GM19239 (cell line): Measurements from ENCODE around the gene BAX.
A peak's percentile ranks its signal among the peaks of the same experiment; 100 is the strongest.

Experiments used
- DNase-seq: peaks from one replicate; pipeline ENCODE4 v3.0.0; 2011; ENCODE audit warnings: low spot score; ENCODE audit not compliant: insufficient read length
- FAIRE-seq: peaks from 2 replicates; lab custom pipeline; 2011; peaks lifted over from hg19 to GRCh38; lab: Jason Lieb, UNC

The BAX gene

DNA sequence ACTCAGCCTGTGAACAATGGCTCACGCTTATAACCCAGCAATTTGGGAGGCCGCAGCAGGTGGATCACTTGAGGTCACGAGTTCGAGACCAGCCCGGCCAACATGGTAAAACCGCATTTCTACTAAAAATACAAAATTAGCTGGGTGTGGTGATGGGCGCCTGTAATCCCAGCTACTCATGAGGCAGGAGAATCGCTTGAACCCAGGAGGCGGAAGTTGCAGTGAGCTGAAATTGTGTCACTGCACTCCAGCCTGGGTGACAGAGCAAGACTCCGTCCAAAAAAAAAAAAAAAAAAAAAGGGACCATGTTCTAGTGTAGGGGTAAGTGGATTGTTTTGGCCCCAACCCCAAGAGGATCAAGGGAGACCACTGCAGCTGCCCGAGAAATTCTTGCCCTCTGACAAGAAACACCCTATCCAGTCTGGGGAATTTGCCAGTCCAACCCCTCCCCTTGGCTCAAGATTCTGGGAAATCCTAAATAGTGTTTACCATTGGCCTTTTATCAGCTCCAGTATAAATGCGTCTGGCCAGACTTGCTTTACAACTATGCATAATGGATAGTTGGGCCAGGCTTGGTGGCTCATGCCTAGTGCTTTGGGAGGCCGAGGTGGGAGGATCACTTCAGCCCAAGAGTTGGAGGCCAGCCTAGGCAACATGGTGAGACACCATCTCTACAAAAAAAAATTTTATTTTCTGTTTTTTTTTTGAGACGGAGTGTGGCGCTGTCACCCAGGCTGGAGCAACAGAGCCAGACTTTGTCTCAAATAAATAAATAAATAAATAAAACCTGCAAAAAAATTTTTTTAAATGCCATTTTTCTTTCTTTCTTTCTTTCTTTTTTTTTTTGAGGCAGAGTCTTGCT lies 26.3 kb upstream of the BAX start:
- no peak for DNase-seq
- no peak for FAIRE-seq

DNA sequence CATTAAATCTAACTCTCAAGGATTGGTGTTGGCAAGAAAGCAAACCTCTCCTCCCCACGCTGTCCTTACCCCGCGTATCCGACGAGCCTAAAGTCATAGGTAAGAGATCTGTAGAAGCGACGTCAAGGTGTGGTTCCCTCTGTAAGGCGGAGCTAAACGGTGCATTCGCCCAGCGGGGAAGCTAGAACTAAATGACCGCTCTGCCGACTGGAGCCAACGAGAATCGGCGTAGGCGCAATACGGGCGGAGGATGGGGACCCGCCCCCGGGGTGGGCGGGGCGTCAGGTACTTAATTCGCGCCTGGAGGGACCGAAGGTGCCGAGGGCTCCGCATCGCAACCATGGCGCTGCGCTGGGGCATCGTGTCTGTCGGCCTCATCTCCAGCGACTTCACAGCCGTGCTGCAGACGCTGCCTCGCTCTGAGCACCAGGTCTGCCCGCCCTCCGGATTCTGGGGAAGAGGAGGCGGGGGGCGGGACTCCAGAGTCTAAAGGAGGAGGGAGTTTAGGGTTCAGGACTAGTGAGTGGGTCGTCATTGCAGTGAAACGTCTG lies 21.2 kb upstream of the BAX start, which contains the start of gene DHDH:
TSS of gene DHDH (plus strand) at position 318 of the 551 bp plus-strand sequence. CDS start at position 341, 23 bp downstream.
- FAIRE-seq (peak; percentile 88), DNase-seq (peak; percentile 74)

DNA sequence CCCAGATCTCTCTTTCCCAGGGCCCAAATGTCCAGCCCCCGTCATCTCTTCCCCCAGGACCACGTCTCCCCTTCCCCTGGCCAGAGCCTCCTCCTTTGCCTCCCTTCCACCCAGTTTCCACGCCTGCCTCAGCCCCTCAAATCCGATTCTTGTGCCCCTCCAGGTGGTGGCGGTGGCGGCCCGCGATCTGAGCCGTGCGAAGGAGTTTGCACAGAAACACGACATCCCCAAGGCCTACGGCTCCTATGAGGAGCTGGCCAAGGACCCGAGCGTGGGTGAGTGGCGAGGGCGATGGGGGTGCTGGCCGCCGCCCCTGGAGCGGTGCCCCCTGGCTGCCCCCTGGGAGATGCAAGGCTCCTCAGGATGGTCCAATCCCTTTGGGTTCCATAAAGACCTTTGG lies 19.8 kb upstream of the BAX start:
- FAIRE-seq (no peak), DNase-seq (no peak)

DNA sequence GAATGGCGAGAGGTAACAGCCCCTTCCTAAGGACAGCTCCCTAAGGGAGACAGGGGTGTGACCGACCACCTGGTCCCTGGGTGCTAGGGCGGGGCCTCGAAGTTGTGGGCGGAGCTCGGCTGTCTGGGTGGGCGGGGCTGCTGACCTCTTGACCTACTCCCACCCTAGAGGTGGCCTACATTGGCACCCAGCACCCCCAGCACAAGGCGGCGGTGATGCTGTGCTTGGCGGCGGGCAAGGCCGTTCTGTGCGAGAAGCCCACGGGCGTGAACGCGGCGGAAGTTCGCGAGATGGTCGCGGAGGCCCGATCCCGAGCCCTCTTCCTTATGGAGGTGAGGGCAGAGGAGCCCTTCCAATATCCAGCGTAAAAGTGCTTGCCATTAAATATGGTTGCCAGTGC lies 18.8 kb upstream of the BAX start:
- no peak for FAIRE-seq
- no peak for DNase-seq

DNA sequence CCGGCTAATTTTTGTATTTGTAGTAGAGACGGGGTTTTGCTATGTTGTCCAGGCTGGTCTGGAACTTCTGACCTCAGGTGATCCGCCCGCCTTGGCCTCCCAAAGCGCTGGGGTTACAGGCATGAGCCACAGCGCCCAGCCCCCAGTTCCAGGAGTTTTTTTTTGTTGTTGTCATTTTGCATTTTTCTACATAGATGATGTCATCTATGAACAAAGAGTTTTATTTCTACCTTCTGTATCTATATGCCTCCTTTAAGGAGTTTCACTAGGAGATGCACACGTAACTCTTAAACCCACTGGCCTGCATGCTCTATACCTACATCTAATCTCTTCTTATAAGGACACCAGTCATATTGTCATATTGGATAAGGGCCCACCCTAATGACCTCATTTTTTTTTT lies 16.4 kb upstream of the BAX start:
- DNase-seq (no peak), FAIRE-seq (no peak)

DNA sequence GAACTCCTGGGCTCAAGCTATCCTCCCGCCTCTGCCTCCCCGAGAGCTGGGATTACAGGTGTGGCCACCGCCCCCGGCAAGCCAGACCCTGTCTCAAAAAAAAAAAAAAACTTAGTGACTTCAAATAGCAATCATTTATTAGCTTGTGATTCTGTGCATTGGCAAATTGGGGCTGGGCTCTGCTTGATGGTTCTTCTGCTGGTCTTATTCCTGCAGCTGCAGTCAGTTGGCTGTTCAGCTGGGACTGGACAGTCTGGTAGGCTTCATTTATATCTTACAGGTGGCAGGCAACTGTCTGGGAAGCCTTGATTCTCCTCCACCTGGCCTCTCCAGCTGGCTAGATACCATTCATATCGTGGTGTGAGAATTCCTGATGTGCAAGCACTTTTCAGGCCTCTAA lies 13.8 kb upstream of the BAX start:
- DNase-seq (no peak), FAIRE-seq (no peak)

DNA sequence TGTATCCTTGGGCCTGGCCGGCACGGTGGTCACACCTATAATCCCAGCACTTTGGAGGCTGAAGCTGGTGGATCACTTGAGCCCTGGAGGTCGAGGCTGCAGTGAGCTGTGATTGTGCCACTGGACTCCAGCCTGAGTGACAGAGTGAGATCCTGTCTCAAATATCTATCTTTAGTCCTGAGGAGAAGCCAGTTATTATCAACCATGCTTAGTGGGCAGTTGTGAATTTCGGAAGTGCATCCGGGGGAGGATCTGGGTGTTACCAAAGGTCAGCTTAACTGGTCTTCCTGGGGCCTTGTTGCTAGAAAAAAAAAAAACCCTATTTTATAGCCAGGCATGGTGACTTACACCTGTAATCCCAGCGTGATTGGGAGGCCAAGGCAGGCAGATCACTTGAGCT lies 11.6 kb upstream of the BAX start:
- DNase-seq: no peak
- no peak for FAIRE-seq

DNA sequence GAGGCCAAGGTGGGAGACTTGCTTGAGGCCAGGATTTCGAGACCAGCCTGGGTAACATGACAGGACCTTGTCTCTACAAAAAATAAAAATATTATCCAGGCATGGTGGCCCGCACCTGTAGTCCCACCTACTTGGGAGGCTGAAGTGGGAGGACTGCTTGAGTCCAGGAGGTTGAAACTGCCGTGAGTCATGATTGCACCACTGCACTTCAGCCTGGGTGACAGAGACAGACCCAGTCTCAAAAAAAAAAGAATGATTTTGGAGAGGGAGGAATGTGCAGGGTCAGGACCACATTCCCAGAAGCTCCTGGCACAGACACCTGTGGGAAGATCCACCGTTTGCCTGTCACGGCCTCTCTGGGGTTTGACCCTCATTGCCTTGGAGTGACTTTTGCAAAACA lies 9.3 kb upstream of the BAX start:
- DNase-seq (no peak), FAIRE-seq (no peak)

DNA sequence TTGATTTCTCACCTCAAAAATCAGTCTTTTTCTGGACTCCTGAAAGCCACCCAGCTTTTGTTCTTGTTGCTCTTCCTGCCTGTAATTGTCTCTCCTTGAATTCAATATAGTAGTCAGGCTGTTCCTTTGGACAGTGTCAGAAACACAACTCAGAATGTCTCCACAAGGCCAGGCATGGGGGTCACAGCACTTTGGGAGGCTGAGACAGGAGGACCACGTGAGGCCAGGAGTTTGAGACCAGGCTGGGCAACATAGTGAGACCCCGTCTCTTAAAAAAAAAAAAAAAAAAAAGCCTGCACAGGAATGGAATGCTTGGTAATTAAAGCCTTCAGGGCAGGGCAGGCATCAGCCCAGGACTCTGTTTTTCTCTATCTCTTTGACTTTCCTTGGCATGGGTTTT lies 8.9 kb upstream of the BAX start:
- DNase-seq (no peak), FAIRE-seq (no peak)

DNA sequence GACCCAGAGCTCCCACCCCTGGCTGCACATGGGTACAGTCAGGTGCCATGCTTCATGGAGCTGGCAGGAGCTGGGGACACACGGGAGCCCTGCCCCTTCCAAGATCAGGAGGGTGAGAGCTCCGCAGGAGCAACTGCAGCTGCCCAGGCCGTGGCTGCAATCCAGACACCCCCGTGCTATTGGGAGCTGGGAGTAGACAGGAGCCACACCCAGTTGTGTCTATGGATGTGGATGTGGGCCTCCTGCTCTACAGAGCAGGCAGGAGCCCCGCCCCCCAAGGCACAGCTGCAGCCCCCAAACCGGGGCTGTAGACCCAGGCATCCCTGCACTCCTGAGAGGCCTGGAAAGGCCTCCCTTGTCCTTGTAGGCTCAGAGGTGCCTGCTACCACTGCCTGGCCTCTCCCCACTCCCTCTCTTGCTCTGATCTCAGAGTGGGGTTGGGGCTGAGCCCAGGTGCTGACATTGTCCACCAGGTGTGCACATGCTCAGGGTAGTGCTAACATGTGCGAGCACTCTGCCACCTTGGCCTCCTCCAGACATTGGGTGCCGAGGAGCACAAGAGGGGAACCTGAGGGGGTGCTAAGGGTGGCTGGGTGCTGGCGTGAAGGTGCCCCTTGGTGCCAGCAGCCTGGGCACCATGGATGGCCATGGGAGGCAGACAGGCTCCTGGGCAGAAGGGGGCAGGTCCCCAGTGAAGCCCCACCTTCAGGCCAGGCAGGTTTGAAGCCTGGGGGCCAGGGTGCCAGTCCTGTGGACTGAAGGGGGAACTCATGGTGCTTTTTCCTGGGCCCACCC lies 8.0 kb upstream of the BAX start:
- FAIRE-seq (no peak), DNase-seq (no peak)

DNA sequence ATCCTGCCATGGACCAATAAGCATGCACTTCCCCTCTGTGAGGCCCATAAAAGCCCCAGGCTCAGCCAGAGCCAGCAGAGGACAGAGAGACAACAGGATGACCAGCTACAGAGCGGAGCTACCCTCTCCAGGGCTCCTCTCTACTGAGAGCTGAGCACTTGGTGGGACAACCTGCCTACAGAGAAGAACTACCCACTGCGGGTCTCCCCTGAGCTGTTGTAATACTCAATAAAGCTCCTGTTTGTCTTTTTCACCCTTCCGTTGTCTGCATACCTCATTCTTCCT lies 7.5 kb upstream of the BAX start:
- no peak for FAIRE-seq
- no peak for DNase-seq

DNA sequence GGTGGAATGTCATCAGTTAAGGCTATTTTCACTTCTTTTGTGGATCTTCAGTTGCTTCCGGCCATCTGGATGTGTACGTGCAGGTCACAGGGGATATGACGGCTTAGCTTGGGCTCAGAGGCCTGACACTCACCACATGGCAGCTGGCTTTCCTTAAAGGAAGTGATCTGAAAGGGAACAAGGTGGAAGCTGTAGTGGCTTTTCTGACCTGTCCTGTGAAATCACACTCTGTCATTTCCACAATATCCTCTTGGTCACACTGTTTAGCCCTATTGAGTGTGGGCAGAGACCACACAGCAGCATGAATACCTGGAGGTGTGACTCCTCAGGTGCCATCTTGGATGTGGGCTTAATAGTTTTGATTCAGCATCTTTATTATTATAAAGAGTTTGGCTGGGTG lies 4.5 kb upstream of the BAX start:
- no peak for FAIRE-seq

DNA sequence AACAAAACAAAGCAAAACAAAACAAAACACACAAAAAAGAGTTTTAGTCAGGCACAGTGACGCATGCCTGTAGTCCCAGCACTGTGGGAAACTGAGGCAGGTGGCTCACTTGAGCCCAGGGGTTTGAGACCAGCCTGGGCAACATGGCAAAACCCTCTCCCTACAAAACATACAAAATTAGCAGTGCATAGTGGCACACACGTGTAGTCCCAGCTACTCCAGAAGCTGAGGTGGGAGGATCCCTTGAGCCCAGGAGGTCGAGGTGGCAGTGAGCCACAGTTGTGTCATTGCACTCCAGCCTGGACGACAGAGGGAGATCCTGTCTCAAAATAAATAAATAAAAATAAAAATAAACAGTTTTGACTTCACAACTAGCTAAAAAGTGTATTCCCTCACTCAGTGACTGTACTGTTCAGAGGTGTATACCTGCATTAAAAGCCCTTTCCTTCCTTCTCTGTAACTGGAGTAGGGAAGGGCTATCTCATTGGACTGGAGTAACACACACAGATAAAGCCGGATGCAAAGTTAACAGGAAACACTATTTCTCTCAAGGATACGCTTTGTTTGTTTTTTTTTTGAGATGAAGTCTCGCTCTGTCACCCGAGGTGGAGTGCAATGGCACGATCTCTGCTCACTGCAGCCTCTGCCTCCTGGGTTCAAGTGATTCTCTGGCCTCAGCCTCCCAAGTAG lies 3.7 kb upstream of the BAX start:
- no peak for DNase-seq
- FAIRE-seq: no peak

More for the DNA sequence above, 4.5 kb upstream of the BAX start:
- no peak for DNase-seq

DNA sequence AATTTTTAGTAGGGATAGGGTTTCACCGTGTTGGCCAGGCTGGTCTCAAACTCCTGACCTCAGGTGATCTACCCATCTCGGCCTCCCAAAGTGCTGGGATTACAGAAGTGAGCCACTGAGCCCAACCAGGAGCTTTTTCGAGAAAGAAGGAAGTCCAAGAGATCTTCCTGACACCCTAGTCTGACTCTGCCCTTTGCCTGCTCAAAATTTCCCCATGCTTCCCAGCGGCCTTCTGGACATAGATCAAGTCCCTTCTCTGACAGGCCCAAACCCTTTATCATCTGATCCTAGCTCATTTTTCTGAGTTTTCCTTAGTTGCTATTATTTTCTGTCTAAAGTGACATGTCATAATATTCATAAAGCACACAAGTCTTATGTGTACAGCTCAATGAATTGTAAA lies 1.5 kb upstream of the BAX start:
- FAIRE-seq (no peak), DNase-seq (no peak)

DNA sequence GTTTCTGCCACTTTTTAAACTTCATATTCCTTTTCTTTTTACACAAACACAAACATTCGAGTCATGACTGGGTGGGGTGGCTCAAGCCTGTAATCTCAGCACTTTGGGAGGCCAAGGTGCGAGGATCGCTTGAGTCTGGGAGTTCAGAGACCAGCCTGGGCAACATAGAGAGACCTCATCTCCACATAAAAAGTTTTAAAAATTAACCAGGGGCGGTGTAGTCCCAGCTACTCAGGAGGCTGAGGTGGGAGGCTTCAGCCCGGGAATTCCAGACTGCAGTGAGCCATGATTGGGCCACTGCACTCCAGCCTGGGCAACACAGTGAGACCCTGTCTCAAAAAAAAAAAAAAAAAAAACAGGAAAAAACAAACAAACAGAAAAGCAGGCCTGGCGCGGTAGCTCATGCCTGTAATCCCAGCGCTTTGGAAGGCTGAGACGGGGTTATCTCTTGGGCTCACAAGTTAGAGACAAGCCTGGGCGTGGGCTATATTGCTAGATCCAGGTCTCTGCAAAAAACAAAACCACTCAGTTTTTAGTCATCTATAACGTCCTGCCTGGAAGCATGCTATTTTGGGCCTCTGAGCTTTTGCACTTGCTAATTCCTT lies 583 bp upstream of the BAX start:
- FAIRE-seq (no peak), DNase-seq (no peak)

DNA sequence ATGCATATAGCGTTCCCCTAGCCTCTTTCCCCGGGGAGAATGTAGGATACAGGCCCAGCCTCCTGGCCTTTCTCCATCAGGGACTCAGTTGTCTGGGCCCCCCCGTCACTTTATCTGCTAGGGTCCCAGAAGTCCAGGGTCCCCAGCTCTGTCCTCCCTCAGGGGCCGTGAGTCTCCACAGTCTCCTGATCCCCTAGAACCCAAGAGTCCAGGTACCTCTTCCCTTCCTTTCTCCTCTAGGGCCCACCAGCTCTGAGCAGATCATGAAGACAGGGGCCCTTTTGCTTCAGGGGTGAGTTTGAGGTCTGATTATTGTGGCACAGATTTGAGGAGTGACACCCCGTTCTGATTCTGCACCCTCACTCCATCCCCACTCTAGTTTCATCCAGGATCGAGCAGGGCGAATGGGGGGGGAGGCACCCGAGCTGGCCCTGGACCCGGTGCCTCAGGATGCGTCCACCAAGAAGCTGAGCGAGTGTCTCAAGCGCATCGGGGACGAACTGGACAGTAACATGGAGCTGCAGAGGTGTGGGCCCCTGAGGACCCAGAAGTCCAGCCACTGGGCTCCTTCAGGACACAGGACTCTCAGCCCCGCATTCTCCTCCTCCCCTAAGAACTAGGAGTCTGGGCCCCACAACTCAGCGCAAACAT lies 758 bp downstream of the BAX start:
- FAIRE-seq (peak; percentile 45), DNase-seq (no peak)

DNA sequence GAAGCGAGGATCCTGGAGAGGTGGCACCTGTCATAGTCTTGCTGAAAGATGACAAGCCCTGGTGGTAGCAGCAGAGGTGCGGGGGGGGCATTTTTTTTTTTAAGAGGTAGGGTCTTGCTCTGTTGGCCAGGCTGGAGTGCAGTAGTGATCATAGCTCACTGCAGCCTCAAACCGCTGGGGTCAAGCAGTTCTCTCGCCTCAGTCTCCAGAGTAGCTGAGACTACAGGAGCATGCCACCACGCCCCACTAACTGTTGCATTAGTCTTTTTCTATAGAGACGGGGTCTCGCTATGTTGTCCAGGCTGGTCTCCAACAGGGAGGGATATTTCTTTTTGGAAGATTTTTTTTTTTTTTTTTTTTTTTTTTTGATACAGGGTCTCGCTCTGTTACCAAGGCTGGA lies 3.3 kb downstream of the BAX start:
- FAIRE-seq (no peak), DNase-seq (no peak)

DNA sequence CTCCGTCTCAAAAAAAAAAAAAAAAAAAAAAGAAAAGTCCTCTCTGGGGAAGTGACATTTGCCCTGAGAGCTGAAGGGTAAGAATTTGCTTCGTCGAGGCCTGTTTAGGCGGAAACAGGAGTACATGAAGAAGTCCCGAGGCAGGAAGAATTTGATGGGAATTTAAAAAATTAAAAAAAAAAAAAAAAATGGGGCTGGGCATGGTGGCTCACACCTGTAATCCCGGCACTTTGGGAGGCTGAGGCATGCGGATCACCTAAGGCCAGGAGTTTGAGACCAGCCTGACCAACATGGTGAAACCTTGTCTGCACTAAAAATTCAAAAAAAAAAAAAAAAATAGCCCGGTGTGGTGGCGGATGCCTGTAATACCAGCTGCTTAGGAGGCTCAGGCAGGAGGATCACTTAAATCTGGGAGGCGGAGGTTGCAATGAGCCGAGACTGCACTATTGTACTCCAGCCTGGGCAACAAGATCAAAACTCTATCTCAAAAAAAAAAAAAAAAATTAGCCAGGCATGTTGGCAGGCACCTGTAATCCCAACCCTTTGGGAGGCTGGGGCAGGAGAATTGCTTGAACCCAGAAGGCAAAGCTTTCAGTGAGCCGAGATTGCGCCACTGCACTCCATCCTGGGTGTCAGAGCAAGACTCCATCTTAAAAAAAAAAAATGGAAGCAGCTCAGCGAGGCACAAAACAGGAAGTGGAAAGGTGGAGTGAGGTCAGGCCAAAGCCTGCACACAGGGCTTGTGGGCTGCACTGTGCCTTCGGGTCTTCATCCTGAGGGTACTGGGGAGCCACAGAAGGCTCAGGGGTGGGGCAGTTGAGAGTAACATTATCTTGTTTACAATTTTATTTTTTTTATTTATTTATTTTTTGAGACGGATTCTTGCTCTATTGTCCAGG lies 4.9 kb downstream of the BAX start:
- DNase-seq (no peak), FAIRE-seq (no peak)

DNA sequence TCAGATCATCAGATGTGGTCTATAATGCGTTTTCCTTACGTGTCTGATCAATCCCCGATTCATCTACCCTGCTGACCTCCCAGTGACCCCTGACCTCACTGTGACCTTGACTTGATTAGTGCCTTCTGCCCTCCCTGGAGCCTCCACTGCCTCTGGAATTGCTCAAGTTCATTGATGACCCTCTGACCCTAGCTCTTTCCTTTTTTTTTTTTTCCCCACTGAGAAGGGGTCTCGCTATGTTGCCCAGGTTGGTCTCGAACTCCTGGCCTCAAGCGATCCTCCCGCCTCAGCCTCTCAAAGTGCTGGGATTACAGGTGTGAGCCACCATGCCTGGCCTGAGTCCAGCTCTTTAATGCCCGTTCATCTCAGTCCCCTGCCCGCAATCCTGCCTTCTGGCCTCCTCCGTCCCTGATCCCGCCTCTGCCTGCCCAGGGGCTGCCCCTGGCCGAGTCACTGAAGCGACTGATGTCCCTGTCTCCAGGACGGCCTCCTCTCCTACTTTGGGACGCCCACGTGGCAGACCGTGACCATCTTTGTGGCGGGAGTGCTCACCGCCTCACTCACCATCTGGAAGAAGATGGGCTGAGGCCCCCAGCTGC lies 6.5 kb downstream of the BAX start:
- DNase-seq: no peak
- no peak for FAIRE-seq
